K562 (cell line): Measurements from ENCODE around the gene RBM4B. TPM values are rescaled to one million over a fixed set of nuclear protein-coding genes. Genes with fewer than 3 reads are reported as not detected.

Experiments used
- ATAC-seq: fragments of 200-7000 bp; cut with Tn5 transposase; 3 replicates; pipeline ENCODE4 v1.9.1; 2020; ENCODE audit warnings: moderate library complexity
- BruUV-seq: library from RNA; stranded (reverse); fragments of 400-500 nt; replicated peaks from 2 replicates; lab custom pipeline; 2021; lab: Mats Ljungman, UMichigan
- CTCF ChIA-PET: fragments of 300-600 bp; formaldehyde crosslinking; extraction: SDS; loops from one replicate; lab custom pipeline; 2021; ENCODE audit warnings: low intra/inter-chr PET ratio; lab: Yijun Ruan, JAX
- POLR2A ChIA-PET: fragments of 300-600, 350-650 bp; sonication (Branson Sonifier 250); formaldehyde crosslinking; extraction: SDS; loops from one replicate; lab custom pipeline; 2021; ENCODE audit warnings: antibody characterized with exemption, inconsistent platforms; lab: Yijun Ruan, JAX
- DNase-seq, 4 experiments: peaks; one replicate each; pipeline versions ENCODE4 v3.0.0 to v3.0.0-alpha.2; 2011 to 2018; ENCODE audit warnings: low spot score in 3 of 4, mixed read lengths in 3 of 4; ENCODE audit errors: extremely low read depth in 1 of 4
- FAIRE-seq: peaks from 2 replicates; lab custom pipeline; 2011; peaks lifted over from hg19 to GRCh38; lab: Jason Lieb, UNC
- H2AFZ ChIP-seq: 2 replicates; pipeline ENCODE4 v1.6.0; 2011; ENCODE audit warnings: low read depth, low read length, control low read depth, inconsistent platforms
- H3K27ac ChIP-seq: fragments of 200-600 bp; 3 replicates; pipeline ENCODE4 v1.8.0; 2011; ENCODE audit warnings: low read depth, mild to moderate bottlenecking, control low read depth, inconsistent platforms, low read length, moderate library complexity, mixed read lengths; ENCODE audit errors: extremely low read depth
- H3K27me3 ChIP-seq, 2 experiments: fragments of 300-600 bp in 1 of 2; 2 replicates in 1 of 2; 3 replicates in 1 of 2; pipeline versions ENCODE4 v1.6.0 to v1.8.0; 2011; ENCODE audit warnings: inconsistent platforms in 2 of 2, low read length in 2 of 2, mild to moderate bottlenecking in 1 of 2, mixed read lengths in 1 of 2, moderate library complexity in 1 of 2; ENCODE audit not compliant: control insufficient read depth in 2 of 2, insufficient read depth in 2 of 2
- H3K36me3 ChIP-seq: fragments of 300-600 bp; 3 replicates; pipeline ENCODE4 v1.8.0; 2011; ENCODE audit warnings: mild to moderate bottlenecking, low read length, inconsistent platforms; ENCODE audit not compliant: control insufficient read depth, insufficient read depth
- H3K4me1 ChIP-seq, 2 experiments: fragments of 200-600 bp in 1 of 2; replicated peaks in 1 of 2; 2 replicates in 1 of 2; 3 replicates in 1 of 2; pipeline versions ENCODE4 v1.5.1 to v1.8.0; 2011; ENCODE audit warnings: inconsistent platforms in 2 of 2, low read length in 2 of 2, mild to moderate bottlenecking in 1 of 2, mixed read lengths in 1 of 2, moderate library complexity in 1 of 2; ENCODE audit not compliant: control insufficient read depth in 2 of 2, insufficient read depth in 2 of 2
- H3K4me2 ChIP-seq: 2 replicates; pipeline ENCODE4 v1.6.1; 2011; ENCODE audit warnings: low read length, control low read depth, inconsistent platforms, mixed read lengths; ENCODE audit not compliant: insufficient read depth
- H3K4me3 ChIP-seq: fragments of 200-600 bp; sonication (generic), shearing (Covaris generic); 2 replicates; pipeline ENCODE4 v1.5.1; 2016; ENCODE audit warnings: control low read depth, inconsistent platforms
- H3K79me2 ChIP-seq: fragments of 200-600 bp; 3 replicates; pipeline ENCODE4 v1.8.0; 2011; ENCODE audit warnings: low read length, inconsistent platforms; ENCODE audit not compliant: control insufficient read depth, insufficient read depth
- H3K9ac ChIP-seq, 2 experiments: 2 replicates each; pipeline versions ENCODE4 v1.6.0 to v1.6.1; 2011; ENCODE audit warnings: low read depth in 2 of 2, low read length in 2 of 2, control low read depth in 1 of 2, inconsistent platforms in 1 of 2, mild to moderate bottlenecking in 1 of 2, mixed read lengths in 1 of 2; ENCODE audit not compliant: insufficient read depth in 1 of 2
- H3K9me1 ChIP-seq: one replicate; pipeline ENCODE4 v1.6.0; 2011; ENCODE audit warnings: inconsistent platforms, mild to moderate bottlenecking, low read length, moderate library complexity; ENCODE audit not compliant: control insufficient read depth, insufficient read depth
- H3K9me3 ChIP-seq: replicated peaks from 2 replicates; pipeline ENCODE4 v1.5.1; 2011; ENCODE audit warnings: low read depth, low read length, inconsistent platforms; ENCODE audit not compliant: control insufficient read depth, insufficient read depth
- H4K20me1 ChIP-seq: replicated peaks from 2 replicates; pipeline ENCODE4 v1.6.1; 2011; ENCODE audit warnings: low read length, inconsistent platforms, mixed read lengths; ENCODE audit not compliant: control insufficient read depth, insufficient read depth
- ATF1 ChIP-seq, 2 experiments: fragments of 450-650 bp in 1 of 2; IDR thresholded peaks; 2 replicates each; pipeline ENCODE4 v1.6.1; 2016; ENCODE audit warnings: missing compliant biosample characterization in 1 of 2, missing genetic modification characterization in 1 of 2
- CBX1 ChIP-seq: sonication (generic); IDR thresholded peaks from 2 replicates; pipeline ENCODE4 v1.6.1; 2016; ENCODE audit warnings: antibody characterized with exemption, low read depth, mild to moderate bottlenecking
- CBX3 ChIP-seq, 2 experiments: IDR thresholded peaks; 1 replicate in 1 of 2; 2 replicates in 1 of 2; pipeline ENCODE4 v1.6.1; 2012; ENCODE audit warnings: inconsistent platforms in 2 of 2, low read length in 2 of 2, borderline replicate concordance in 1 of 2, control low read depth in 1 of 2
- GABPB1 ChIP-seq: sonication (generic); formaldehyde crosslinking; IDR thresholded peaks from 2 replicates; pipeline ENCODE4 v1.8.0; 2022; ENCODE audit warnings: mild to moderate bottlenecking, missing genetic modification reagents
- NR2C2 ChIP-seq, 2 experiments: fragments of 200-800 bp in 1 of 2; sonication (Bioruptor generic) in 1 of 2; sonication (generic) in 1 of 2; formaldehyde crosslinking in 1 of 2; IDR thresholded peaks; 2 replicates each; pipeline versions ENCODE4 v1.6.1 to v1.8.0; 2016 to 2022; ENCODE audit warnings: mild to moderate bottlenecking in 1 of 2, missing compliant biosample characterization in 1 of 2, missing genetic modification characterization in 1 of 2, missing genetic modification reagents in 1 of 2
- POLR2AphosphoS5 ChIP-seq: IDR thresholded peaks from 2 replicates; pipeline ENCODE4 v1.6.1; 2011; ENCODE audit warnings: mild to moderate bottlenecking, low read depth, low read length, moderate library complexity; ENCODE audit not compliant: control insufficient read depth, insufficient read depth
- RBM22 ChIP-seq: fragments of 200-400 bp; formaldehyde crosslinking; IDR thresholded peaks from 2 replicates; pipeline ENCODE4 v1.6.1; 2018; ENCODE audit warnings: low read length, low read depth; ENCODE audit not compliant: poor library complexity, severe bottlenecking
- SAP30 ChIP-seq: fragments of 200-600 bp; sonication (generic); IDR thresholded peaks from 2 replicates; pipeline ENCODE4 v1.6.1; 2012; ENCODE audit warnings: borderline replicate concordance, low read depth, mild to moderate bottlenecking, moderate library complexity, low read length, control low read depth, inconsistent platforms; ENCODE audit not compliant: insufficient read depth, poor library complexity, severe bottlenecking
- SPI1 ChIP-seq: IDR thresholded peaks from 2 replicates; pipeline ENCODE4 v1.6.1; 2011; ENCODE audit warnings: low read depth, low read length, control low read depth, borderline replicate concordance
- ZNF785 ChIP-seq: fragments of 250-450 bp; sonication (Bioruptor Pico); IDR thresholded peaks from 2 replicates; pipeline ENCODE4 v1.4.0; 2020; ENCODE audit warnings: mild to moderate bottlenecking
- WGBS: fragments of 100-300 bp; shearing (Covaris generic); methylation state at CpG from one replicate; pipeline ENCODE4 v1.1.6; 2016; ENCODE audit warnings: low coverage, mixed read lengths; ENCODE audit not compliant: insufficient coverage; ENCODE audit errors: missing lambda C conversion rate; 5-methylcytosine and 5-hydroxymethylcytosine counted together
- in situ Hi-C: fragments of 300-500 bp; cut with MboI; formaldehyde crosslinking; loops from 4 replicates; pipeline ENCODE4 v1.15.0; 2018; ENCODE audit warnings: inconsistent platforms, mixed read lengths
- intact Hi-C: fragments of 100-400 bp; cut with micrococcal nuclease; formaldehyde crosslinking; loops from 2 replicates; pipeline ENCODE4 v1.14.2; 2022
- polyA plus RNA-seq, 8 experiments: library from polyadenylated mRNA; depleted of rRNA in 4 of 8; stranded (reverse) in 5 of 8; unstranded in 3 of 8; fragments of >200 nt; fragmentation: Nextera tagmentation in 2 of 8; fragmentation: Illumina TruSeq in 1 of 8; extraction: Ambion mirVana in 2 of 8; extraction: Trizol in 1 of 8; gene quantifications; 2 replicates each; pipeline versions ENCODE4 v1.2.1 to v1.2.3, GENCODE V29; 2011 to 2014; ENCODE audit warnings: inconsistent platforms in 1 of 8, missing spikeins in 1 of 8
- total RNA-seq, 7 experiments: library from RNA; depleted of rRNA in 6 of 7; stranded (reverse); fragments of >200 nt in 6 of 7; fragmentation: Illumina TruSeq in 2 of 7; extraction: Trizol in 2 of 7; gene quantifications; 2 replicates each; pipeline versions ENCODE4 v1.2.1 to v1.2.3, GENCODE V29; 2011 to 2021; ENCODE audit warnings: low replicate concordance in 1 of 7
- TF ChIP-seq, protein P1 (sequence below): sonication (generic); formaldehyde crosslinking; IDR thresholded peaks from 2 replicates; pipeline ENCODE4 v1.8.1; 2023; ENCODE audit warnings: mild to moderate bottlenecking, missing genetic modification reagents
- TF ChIP-seq, protein P2 (sequence below), 2 experiments: fragments of 450-650 bp in 1 of 2; sonication (generic) in 1 of 2; formaldehyde crosslinking; conservative IDR thresholded peaks; 2 replicates each; pipeline versions ENCODE4 v1.4.0 to v1.8.1; 2020 to 2022; ENCODE audit warnings: mild to moderate bottlenecking in 1 of 2, missing genetic modification reagents in 1 of 2
- TF ChIP-seq, protein P3 (sequence below): conservative IDR thresholded peaks from 2 replicates; pipeline ENCODE4 v1.6.1; 2011; ENCODE audit warnings: low read depth, mild to moderate bottlenecking, low read length; ENCODE audit not compliant: control insufficient read depth

Gene RBM4B
- total and polyA plus RNA-seq, 9 of the 15 experiments (the other 6 are each of a cell fraction or from before 2014, with no cell fraction given): 14.6 to 39.9 (median 23.3) TPM

DNA sequence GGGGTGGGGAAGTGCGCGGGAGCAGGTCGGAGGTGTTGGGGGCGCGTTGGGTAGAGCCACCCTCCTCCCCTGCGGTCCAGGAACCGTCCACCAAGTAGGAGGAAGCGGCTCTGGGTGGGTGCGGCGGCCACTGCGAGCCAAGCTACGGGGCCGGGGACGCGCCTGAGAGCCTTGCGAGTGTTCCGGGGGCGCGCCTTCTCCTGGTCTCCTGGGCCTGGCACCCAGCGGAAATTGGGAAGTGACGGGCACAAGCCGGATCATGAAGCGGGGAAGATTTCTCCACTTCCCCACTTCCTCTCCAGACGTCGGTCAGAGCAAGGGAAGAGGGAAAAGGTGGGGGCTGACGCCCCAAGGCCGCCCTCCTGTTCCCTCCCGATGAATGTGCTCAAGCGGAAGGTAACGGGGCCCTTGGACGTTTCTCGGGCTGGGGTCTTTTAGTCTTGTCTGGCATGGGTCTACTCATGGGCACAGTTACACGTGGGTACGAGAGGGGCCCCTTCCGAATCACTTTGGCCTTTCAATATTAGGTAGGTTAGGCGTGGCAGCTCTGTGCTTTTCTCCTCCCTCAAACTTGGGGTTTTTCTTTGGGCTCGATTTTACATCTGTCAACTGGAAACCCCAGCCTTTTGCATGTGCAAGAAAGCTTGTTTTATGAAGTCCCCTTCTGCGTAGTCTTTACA, 60.4 kb downstream of the RBM4B start:
- Histone ChIP-seq H3K4me3 (peak overlapping the region; percentile 94), H3K4me1 (peaks cover 21 to 31% of the 10 kb centered on the region in 2 experiments), H3K9ac (peak overlapping the region; percentile 97 to 100), H3K79me2 (peaks cover 73% of the 10 kb centered on the region), H3K9me1 (no peaks in the 10 kb centered on the region), H3K9me3 (no peaks in the 10 kb centered on the region), H3K36me3 (peaks cover 48% of the 10 kb centered on the region), H2AFZ (peak overlapping the region; percentile 96; the same call in 1 of the 2 replicates), H3K4me2 (peak overlapping the region; percentile 97), H3K27me3 (no peaks in the 10 kb centered on the region), H4K20me1 (peaks cover 48% of the 10 kb centered on the region), H3K27ac (peak overlapping the region; percentile 99)
- in situ Hi-C loops (no loop called here), intact Hi-C loops (no loop called here)
- CTCF ChIA-PET: no interaction called here
- POLR2A ChIA-PET: interaction anchor here (0.6 to 14.0 kb wide), 13 partner anchors 12 to 221 kb away, joined by 3 to 387 read pairs (median 4); partner anchors contain the start of genes RBM4 and RBM4B
- BruUV-seq: no TSS peak
- FAIRE-seq (no peak), ATAC-seq (no peak), DNase-seq (no peak)
- WGBS: 1% methylated on average over 29 of the region's 38 CpGs
- TF ChIP-seq GABPB1 (CRISPR knock-in tag) (peak; percentile 19; the same call in 1 of the 2 replicates), CBX3 (IDR thresholded peaks at IDR 0.05; ENCODE audit: borderline replicate concordance in 1 of 2, low read length in 2 of 2) (no peak), ATF1 (CRISPR knock-in tag; IDR thresholded peaks at IDR 0.05) (no peak), ATF1 (tag; IDR thresholded peaks at IDR 0.05) (peak; percentile 47; the same call in 1 of the 2 replicates), ZNF785 (CRISPR knock-in tag) (no peak), RBM22 (peak; percentile 70), CBX1 (0 out of 2 replicates have a peak, but pooled peaks have one; percentile 2), NR2C2 (CRISPR knock-in tag; IDR thresholded peaks at IDR 0.05) (no peak), NR2C2 (tag; IDR thresholded peaks at IDR 0.05) (peak; percentile 5; the same call in 1 of the 2 replicates), SPI1 (peak; percentile 75), SAP30 (peak; percentile 89), POLR2AphosphoS5 (0 out of 2 replicates have a peak, but pooled peaks have one; percentile 34)
- TF ChIP-seq, protein P1, sequence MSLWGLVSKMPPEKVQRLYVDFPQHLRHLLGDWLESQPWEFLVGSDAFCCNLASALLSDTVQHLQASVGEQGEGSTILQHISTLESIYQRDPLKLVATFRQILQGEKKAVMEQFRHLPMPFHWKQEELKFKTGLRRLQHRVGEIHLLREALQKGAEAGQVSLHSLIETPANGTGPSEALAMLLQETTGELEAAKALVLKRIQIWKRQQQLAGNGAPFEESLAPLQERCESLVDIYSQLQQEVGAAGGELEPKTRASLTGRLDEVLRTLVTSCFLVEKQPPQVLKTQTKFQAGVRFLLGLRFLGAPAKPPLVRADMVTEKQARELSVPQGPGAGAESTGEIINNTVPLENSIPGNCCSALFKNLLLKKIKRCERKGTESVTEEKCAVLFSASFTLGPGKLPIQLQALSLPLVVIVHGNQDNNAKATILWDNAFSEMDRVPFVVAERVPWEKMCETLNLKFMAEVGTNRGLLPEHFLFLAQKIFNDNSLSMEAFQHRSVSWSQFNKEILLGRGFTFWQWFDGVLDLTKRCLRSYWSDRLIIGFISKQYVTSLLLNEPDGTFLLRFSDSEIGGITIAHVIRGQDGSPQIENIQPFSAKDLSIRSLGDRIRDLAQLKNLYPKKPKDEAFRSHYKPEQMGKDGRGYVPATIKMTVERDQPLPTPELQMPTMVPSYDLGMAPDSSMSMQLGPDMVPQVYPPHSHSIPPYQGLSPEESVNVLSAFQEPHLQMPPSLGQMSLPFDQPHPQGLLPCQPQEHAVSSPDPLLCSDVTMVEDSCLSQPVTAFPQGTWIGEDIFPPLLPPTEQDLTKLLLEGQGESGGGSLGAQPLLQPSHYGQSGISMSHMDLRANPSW (CRISPR knock-in tag): no peak
- TF ChIP-seq, protein P2, sequence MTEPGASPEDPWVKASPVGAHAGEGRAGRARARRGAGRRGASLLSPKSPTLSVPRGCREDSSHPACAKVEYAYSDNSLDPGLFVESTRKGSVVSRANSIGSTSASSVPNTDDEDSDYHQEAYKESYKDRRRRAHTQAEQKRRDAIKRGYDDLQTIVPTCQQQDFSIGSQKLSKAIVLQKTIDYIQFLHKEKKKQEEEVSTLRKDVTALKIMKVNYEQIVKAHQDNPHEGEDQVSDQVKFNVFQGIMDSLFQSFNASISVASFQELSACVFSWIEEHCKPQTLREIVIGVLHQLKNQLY (CRISPR knock-in tag; conservative IDR thresholded peaks at IDR 0.05): peak in 1 of 2 experiments; percentile 22; a peak in 1 of 4 replicates
- TF ChIP-seq, protein P3, sequence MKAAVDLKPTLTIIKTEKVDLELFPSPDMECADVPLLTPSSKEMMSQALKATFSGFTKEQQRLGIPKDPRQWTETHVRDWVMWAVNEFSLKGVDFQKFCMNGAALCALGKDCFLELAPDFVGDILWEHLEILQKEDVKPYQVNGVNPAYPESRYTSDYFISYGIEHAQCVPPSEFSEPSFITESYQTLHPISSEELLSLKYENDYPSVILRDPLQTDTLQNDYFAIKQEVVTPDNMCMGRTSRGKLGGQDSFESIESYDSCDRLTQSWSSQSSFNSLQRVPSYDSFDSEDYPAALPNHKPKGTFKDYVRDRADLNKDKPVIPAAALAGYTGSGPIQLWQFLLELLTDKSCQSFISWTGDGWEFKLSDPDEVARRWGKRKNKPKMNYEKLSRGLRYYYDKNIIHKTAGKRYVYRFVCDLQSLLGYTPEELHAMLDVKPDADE: 0 out of 2 replicates have a peak, but pooled peaks have one; percentile 45
